NCI-H2227 treated with DMSO at 0.1 percent for 48 hours (cell line): ENCODE measurements around the gene C9orf72.

Source experiments
- DNase-seq: peaks from one replicate; lab custom pipeline; 2025; lab: John Stamatoyannopoulos, UW

Gene C9orf72

DNA sequence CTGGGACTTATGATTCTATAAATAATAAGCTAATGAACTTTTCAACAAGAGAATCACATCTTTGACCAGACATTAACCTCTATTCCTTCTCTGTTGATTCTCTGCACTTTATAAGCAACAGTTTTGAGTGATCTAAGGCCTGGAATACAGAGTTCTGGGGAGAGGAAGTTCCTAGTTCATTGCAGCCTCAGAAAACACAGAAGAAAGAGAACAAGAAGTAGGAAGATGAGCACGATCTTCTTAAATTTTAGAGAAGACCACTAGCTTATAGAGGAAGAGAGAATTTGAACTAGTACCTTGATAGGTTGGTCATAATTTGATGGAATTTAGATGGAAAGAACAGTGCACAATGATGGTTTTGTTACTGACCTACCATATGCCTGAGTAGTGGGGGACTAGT, 8.5 kb upstream of the C9orf72 start:
- DNase-seq: no peak

DNA sequence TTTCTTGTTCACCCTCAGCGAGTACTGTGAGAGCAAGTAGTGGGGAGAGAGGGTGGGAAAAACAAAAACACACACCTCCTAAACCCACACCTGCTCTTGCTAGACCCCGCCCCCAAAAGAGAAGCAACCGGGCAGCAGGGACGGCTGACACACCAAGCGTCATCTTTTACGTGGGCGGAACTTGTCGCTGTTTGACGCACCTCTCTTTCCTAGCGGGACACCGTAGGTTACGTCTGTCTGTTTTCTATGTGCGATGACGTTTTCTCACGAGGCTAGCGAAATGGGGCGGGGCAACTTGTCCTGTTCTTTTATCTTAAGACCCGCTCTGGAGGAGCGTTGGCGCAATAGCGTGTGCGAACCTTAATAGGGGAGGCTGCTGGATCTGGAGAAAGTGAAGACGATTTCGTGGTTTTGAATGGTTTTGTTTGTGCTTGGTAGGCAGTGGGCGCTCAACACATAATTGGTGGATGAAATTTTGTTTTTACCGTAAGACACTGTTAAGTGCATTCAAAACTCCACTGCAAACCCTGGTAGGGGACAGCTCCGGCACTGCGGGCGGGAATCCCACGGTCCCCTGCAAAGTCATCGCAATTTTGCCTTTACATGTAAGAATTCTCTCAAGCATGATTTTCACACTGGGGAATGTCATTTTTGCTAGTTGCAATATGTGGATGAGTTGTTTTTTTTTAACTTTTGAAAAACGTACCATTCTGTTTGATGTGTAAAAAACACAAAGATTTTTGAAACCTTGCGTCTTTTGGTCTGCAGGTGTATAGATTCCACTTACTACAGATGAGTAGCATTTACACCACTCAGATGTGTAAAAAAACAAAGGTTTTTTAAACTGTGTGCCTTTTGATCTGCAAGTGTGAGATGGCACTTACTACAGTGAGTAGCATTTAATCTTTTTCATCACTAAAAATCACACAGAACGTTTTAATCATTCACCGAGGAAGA, 631 bp upstream of the C9orf72 start:
- peak; percentile 95 for DNase-seq

DNA sequence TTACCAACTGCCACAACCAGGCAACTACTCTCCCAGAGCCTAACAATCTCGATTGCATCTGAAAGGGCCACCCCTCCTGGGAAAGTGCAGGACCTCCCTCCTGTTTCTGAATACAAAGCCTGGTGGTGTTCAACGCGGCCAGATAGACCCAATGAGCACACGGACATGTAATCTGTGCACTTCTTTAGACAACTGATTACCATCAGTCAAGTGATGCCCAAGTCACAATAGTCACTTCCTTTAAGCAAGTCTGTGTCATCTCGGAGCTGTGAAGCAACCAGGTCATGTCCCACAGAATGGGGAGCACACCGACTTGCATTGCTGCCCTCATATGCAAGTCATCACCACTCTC, 739 bp downstream of the C9orf72 start:
- DNase-seq: peak; percentile 19

DNA sequence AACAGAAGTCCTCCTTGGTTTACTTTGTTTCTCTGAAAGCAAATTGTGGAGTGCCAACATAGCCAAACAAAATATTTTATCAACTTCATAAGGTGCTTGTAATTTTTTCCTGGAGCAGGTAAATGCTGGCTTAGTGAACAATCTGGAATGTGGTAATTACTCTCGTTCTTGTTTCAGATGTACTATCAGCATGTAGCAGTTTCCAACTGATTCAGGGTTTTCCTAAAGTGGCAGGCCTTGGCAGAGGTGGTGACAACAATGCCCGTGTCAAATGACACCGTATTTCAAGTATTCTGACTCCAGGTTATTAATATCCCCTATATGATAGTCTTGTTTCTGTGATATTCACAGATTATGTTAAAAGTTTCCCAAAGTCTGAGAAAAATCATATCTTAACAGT, 1.2 kb downstream of the C9orf72 start:
- DNase-seq: no peak

DNA sequence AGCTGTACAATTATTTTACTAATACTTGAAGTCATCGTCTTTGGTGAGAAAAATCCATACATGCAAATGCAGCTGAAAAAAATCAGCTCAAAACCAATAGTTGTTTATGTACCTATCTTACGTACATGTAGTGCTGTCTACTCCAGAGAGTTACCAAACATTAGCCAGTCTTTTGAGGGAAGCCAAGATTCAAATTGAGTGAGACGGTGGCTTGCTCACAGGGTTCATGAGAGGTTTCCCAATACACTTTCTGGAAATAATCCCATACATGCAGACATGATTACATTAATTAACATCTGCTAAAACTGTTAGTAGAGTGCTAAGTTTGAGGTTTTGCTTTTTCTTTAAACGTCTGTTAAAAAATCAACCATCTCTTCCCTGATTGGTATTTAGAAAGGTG, 2.3 kb downstream of the C9orf72 start:
- no peak for DNase-seq

DNA sequence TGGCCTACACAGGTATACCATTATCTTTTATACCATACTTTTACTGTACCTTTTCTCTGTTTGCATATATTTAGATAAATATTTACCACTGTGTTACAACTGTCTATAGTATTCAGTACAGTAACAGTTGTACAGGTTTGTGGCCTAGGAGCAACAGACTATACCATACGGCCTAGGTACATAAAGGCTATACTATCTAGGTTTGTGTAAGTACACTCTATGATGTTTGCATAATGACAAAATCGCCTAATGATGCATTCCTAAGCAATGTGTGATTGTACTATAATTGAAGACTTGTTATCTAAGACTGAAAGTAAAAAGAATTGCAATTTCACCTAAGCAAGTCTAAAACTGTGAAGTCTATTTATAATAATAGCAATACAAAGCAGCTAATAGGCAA, 3.9 kb downstream of the C9orf72 start:
- no peak for DNase-seq

DNA sequence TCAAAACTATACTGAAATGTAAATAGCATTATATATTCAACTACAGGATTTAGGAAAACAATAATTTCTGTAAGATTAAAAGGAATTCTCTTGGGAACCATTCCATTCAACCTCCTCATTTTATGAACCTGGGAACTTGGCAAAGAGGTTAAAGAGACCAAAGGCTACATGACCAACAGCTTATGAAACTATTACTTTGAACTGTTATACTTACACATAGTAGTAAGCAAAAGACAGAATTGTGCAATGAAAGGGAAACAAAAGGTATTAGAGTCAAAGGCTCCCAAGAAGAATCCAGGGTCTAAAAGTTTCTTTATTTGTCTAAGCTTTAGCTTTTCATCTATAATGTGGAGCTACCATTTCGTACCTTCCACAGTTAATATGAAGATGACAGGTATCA, 7.2 kb downstream of the C9orf72 start:
- DNase-seq: no peak

DNA sequence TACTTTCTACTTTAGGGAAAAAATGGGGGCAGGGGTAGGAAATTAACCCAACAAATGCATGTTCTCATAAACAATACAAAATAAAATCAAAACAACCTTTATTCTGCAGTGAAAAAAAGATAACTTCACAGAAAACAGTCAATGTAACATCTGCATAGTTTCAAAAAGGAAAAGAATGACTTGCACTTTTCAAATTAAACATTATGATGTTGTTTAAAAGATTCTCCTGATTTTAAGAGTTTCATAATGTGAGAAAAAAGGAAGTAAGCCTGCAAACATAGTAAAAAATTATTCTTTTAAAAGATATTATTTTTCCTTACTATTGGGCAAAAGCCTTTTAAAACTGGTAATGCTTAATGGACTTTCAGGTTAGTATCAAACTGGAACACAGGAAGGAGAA, 7.6 kb downstream of the C9orf72 start:
- DNase-seq: no peak

DNA sequence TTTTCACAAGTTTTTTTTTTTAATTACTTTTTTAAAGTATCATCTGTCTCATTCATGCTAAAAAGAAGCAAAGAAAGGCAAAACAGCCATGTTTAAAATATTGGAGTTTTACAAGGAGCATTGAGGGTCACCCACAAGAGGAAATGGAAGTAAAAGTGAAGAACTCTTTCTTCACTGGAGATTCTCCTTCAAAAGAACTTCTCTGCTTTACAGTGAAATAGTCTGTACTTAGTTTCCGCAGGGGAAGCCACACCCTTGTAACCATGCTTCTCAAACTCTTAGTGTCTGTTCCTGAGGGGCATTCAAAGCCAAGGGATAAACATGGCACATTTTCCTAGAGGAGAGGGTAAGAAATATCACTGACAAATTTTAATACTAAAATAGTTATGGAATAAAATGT, 8.6 kb downstream of the C9orf72 start:
- no peak for DNase-seq

DNA sequence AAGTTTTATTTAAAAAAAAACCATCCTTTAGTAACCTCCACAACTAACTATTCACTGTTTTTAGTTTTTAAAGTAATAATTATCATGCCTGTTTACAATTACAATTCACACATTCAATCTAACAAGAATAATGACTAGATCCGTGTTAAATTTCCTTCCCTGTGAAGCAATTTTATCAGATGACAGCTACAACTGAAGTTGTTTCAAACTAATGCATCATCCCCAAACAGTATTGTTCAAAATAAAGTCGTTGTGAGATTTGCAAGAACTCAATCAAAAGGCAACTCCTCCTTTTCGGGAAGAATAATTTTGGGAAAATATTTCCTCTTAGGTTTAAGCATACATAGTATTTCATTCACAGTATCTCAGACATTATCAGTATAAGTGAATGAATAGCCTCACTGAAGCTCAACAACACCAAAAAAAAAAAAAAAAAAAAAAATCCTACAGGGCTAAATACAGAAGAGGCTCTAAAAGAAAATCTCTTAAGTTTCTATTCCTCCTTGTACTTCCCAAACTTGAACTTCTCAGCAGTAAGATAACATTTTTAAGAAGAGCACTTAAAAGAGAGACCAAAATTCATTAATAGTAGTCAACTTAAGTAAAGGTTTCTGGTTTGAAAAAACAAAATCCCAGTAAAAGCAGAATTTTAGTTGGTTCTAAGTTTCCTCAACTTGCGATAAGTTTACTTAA, 9.4 kb downstream of the C9orf72 start:
- DNase-seq: no peak

DNA sequence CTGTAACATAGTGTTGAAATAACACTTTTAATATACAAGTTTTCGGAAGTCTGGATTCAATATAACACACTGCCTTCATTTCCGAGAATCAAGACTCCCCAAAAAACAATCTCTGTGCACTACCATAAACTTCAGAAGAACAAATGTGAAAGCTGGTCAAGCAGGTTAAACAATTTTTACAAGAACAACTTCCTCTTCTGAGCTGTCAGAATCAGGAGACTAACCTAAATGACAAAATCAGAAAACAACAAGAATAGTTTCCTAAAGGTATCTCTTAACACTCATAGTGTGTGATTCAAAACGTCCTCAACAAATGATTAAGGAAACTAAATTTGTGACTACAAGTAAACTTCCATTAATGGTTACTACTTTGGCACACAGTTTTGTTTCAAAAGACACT, 11.6 kb downstream of the C9orf72 start:
- no peak for DNase-seq

DNA sequence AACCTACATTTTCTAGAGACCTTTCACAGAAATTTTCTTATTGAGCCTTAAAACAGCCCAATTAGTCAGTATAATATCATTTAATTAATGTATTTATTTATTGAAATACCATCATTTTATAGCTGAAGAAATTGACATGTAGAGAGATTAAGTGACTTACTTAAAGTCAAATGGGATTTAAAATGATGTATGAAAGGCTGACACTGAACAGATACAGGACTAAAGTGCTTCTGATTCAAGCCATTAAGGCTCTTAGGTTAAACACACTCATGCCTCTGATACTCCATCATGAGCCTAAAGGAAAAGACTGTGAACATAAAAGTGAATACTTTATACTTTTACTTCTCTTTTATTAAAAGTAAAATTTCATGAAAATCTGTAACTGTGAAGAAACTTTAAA, 12.8 kb downstream of the C9orf72 start:
- no peak for DNase-seq

DNA sequence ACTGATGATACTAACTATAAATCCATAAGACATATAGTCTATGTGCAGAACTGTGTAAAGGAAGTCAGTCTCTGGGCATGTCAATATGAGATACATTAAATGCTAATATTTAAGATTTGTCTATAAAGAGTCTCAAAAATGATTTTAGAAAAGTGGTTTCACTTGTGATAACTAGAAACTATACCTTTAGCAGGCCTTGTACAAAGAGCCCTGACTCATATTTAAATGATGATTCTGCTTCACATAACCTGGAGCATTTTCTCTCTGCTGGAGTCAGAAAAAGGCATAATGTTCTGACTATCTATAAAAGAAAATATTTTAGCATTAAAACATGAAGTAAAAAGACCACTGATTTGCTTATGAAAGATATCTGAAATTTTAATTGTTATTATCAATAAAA, 15.0 kb downstream of the C9orf72 start:
- no peak for DNase-seq

DNA sequence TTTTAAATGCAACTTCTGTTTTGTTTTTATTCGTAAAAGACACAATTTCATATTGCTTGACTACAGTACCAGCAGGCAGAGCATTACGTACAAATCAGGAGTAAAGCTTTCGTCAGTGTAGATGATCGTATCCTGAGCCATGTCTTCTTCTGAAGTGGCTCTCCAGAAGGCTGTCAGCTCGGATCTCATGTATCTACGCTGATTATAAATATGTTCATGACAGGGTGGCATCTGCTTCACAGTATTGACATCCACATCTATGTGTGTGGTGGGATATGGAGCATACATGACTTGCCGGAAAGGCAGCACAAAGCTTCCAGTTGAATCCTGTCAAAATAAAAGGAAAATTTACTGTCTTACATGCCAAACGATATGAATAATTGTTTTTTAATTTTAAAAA, 16.8 kb downstream of the C9orf72 start:
- no peak for DNase-seq

DNA sequence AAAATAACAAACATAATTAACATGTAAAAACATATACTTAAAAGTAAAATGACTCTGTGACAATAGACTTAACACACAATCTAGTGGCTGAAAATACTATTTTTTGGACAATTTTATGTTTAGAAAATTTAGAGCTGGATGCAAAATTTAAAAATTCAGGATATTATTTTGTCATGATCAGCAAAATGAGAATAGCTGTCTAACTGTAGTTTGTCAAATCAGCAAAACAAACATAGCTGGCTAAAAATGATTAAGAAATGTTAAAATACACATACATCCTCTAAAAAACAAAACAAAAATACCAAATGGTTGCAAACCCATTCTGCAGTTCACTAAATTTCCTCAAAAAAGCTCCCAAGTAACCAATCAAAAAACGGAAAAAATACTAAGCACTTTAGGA, 18.6 kb downstream of the C9orf72 start:
- DNase-seq: no peak

DNA sequence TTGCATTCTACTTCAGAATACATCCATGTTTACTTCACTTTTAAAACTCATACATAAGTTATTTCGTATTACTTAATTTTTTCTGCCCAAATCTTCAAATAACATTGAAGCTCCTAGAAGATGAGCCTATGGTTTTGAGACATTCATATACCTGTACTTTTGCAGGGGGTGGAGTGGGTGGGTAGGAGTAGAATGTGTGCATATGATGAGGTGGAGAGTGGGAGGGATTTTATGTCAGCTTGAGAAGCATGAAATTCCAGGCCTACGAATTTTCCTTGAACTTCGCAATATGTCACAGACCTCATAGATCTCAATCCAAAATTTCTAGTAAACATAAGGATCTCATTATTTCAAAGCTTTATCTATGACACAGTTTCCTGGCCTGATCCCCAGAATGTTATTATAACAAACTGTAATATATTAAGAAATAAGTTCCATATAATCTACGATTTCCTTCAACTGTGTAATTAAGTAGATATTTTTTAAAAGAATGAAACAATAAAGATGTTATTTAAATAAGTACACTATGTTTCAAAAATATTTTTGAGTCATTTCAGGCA, 24.0 kb downstream of the C9orf72 start:
- DNase-seq: no peak

DNA sequence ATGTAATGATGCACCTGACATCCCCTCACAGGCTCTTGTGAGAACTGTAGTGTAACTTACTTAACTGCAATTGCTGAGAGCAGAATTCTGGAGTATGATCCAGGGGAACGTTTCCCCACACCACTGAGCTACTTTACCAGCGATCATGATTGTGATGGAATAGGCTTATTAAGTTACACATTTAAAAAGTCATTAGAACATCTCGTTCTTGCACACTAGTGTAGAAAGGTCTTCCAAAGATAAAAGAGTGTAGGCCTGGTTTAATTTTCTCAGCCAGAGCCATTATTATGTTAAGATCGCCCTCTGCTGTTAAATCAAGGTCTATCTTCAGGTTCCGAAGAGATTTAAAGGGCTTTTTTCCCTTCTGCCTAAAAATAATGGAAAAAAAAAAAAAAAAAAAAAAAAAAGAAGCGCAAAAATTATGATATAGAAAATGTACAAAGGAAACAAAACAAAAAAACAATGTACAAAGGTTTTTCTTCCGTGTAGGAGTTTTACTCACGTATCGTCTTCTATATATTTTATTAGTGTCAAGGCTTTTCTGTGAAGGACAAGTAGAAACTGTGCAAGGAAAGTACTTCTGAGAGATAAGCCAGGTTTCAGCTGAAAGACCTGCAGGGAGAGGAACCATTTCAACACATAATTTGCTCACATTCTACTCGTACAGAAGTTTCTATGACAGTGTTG, 25.1 kb downstream of the C9orf72 start:
- DNase-seq: peak; percentile 18

DNA sequence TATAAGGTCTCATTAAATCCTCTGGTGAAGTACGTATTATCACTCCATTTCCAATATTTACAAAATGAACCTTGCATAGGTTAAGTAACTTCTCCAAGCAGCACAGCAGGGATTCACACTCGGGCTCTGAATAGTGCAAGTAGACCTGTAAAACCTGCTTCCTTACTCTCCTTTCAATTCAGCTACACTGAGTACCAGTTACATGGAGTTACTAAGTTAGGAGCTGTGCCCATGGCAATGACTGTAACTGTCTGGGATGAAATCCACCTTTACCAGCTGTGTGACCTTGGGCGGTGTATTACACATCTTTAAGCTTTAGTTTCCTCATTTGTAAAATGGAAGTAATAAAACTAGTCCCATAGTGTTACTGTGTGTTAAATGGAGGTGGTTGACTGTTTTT, 27.8 kb downstream of the C9orf72 start:
- DNase-seq: no peak

DNA sequence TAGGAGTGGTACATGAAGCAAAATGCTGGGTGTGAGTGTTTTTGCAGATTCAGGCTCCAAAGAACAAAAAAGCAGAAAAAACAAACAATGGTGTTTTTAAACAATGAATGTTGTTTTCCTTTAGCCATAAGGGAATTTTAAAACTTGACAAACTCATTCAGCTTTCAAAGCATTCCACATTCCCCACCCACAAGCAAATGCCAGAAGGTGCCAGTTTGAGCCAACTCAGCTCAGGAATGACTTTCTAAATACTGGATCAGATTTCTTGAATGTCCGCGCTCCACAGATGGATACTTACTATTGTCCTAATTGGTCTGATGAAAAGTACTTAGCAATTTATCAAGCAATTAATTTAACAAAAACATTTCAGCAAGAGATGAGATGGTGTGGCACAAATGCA, 30.8 kb downstream of the C9orf72 start:
- DNase-seq: no peak

DNA sequence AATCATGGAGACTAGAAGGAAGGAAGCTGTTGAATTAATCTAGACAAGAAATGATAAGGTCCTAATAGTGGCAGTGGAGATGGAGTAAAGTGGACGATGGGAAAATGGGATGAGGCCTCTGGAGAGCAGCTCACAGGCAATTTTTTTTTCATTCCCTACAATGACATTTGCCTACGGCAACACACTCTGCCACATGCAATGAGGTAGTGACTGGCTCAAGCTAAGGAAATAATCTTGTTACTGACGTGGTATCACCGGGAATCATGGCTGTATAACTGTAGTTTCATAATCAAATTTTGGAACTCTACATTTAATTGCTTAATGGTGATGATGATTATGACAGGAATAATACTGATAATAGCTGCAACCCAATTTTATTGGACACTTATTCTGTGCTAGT, 31.5 kb downstream of the C9orf72 start:
- no peak for DNase-seq

DNA sequence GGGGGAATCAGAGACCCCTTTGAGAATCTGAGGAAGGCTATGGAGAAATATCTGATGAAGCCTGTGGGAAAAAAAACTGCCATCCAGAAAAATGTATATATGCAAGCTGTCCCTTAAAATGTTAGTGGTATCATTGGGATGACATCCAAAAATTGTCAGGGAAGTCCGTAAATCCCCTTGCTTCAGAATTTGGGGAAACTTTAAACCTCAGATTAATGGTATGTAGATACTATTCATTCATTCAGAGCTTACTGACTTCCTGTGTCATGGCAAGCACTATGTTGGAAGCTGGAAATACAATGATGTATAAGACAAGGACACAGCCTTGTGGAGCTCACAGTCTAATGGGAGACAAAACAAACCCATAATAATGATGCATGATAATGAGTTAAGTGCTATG, 32.8 kb downstream of the C9orf72 start:
- no peak for DNase-seq
